Stimulated activated CD4-positive, alpha-beta T cell treated with anti-CD3 and anti-CD28 coated beads, Interleukin-4, amount 100 ng/mL, for 4 hours (primary cell): Measurements from ENCODE around the gene HS3ST4.
"Not testable (repeated sequence)": the region's sequence is repeated elsewhere in the genome, so short reads cannot be mapped to it uniquely, and the experiment has no call there.

Experiments used
- DNase-seq, 2 experiments: peaks; one replicate each; pipeline ENCODE4 v3.0.0-alpha.2; 2020

HS3ST4 gene

GRCh38 chr16:26016989-26017388, 325.2 kb downstream of the HS3ST4 start:
- no peak for DNase-seq

GRCh38 chr16:26019381-26020242, 327.9 kb downstream of the HS3ST4 start:
- DNase-seq = no peak

GRCh38 chr16:26026709-26027450, 335.1 kb downstream of the HS3ST4 start:
- no peak for DNase-seq

- no peak for DNase-seq
Observed at GRCh38 chr16:26031286-26031685, 339.5 kb downstream of the HS3ST4 start.

GRCh38 chr16:26032661-26033060, 340.9 kb downstream of the HS3ST4 start:
- not testable (repeated sequence) for DNase-seq

- no peak for DNase-seq
Observed at GRCh38 chr16:26041952-26042668, 350.4 kb downstream of the HS3ST4 start.

- no peak for DNase-seq
Observed at GRCh38 chr16:26050472-26050871, 358.7 kb downstream of the HS3ST4 start.

- no peak for DNase-seq
Observed at GRCh38 chr16:26051063-26051462, 359.3 kb downstream of the HS3ST4 start.

- DNase-seq = no peak
Observed at GRCh38 chr16:26053889-26054288, 362.1 kb downstream of the HS3ST4 start.

- no peak for DNase-seq
Observed at GRCh38 chr16:26058326-26058725, 366.6 kb downstream of the HS3ST4 start.

- no peak for DNase-seq
Observed at GRCh38 chr16:26070302-26071100, 378.7 kb downstream of the HS3ST4 start.

GRCh38 chr16:26071101-26071866, 379.5 kb downstream of the HS3ST4 start:
- no peak for DNase-seq

GRCh38 chr16:26078716-26079355, 387.1 kb downstream of the HS3ST4 start:
- DNase-seq = no peak

- DNase-seq = no peak
Observed at GRCh38 chr16:26087091-26087490, 395.3 kb downstream of the HS3ST4 start.

GRCh38 chr16:26091511-26091910, 399.8 kb downstream of the HS3ST4 start:
- no peak for DNase-seq

- DNase-seq = not testable (repeated sequence)
Observed at GRCh38 chr16:26098206-26098605, 406.4 kb downstream of the HS3ST4 start.

- no peak for DNase-seq
Observed at GRCh38 chr16:26102369-26102768, 410.6 kb downstream of the HS3ST4 start.

- no peak for DNase-seq
Observed at GRCh38 chr16:26108836-26109505, 417.2 kb downstream of the HS3ST4 start.

- no peak for DNase-seq
Observed at GRCh38 chr16:26111900-26112299, 420.1 kb downstream of the HS3ST4 start.

GRCh38 chr16:26118575-26118974, 426.8 kb downstream of the HS3ST4 start:
- DNase-seq = no peak

- no peak for DNase-seq
Observed at GRCh38 chr16:26120729-26121128, 429.0 kb downstream of the HS3ST4 start.
